Mesendoderm (in vitro differentiated cells): ENCODE data around the gene CMYA5.

Experiments used
- DNase-seq: peaks from one replicate; pipeline ENCODE4 v3.0.0; 2013
- H2AK5ac ChIP-seq: 2 replicates; pipeline ENCODE4 v1.6.1; 2013; ENCODE audit warnings: low read length, inconsistent platforms
- H2BK120ac ChIP-seq: 2 replicates; pipeline ENCODE4 v1.6.1; 2013; ENCODE audit warnings: low read depth, mild to moderate bottlenecking, low read length, moderate library complexity, mixed read lengths
- H2BK15ac ChIP-seq: replicated peaks from 2 replicates; pipeline ENCODE4 v1.6.1; 2013; ENCODE audit warnings: low read depth, mild to moderate bottlenecking, moderate library complexity
- H2BK5ac ChIP-seq: 2 replicates; pipeline ENCODE4 v1.6.1; 2013; ENCODE audit warnings: low read length, inconsistent platforms
- H3K18ac ChIP-seq: 2 replicates; pipeline ENCODE4 v1.6.1; 2013; ENCODE audit warnings: mild to moderate bottlenecking, low read length, mixed read lengths
- H3K23ac ChIP-seq: one replicate; pipeline ENCODE4 v1.6.1; 2013; ENCODE audit warnings: low read length
- H3K27ac ChIP-seq: 2 replicates; pipeline ENCODE4 v1.5.1; 2013; ENCODE audit warnings: low read depth, mild to moderate bottlenecking, inconsistent platforms, low read length, moderate library complexity
- H3K27me3 ChIP-seq: 2 replicates; pipeline ENCODE4 v1.6.1; 2013; ENCODE audit warnings: low read length, control low read depth, mild to moderate bottlenecking, inconsistent platforms; ENCODE audit not compliant: insufficient read depth, poor library complexity
- H3K36me3 ChIP-seq: 2 replicates; pipeline ENCODE4 v1.6.1; 2013; ENCODE audit warnings: low read length, inconsistent platforms; ENCODE audit not compliant: control insufficient read depth, insufficient read depth
- H3K4ac ChIP-seq: one replicate; pipeline ENCODE4 v1.6.1; 2013; ENCODE audit warnings: low read depth, mild to moderate bottlenecking, low read length, moderate library complexity
- H3K4me1 ChIP-seq: 2 replicates; pipeline ENCODE4 v1.6.1; 2013; ENCODE audit warnings: low read depth, low read length, inconsistent platforms; ENCODE audit not compliant: control insufficient read depth
- H3K4me2 ChIP-seq: 2 replicates; pipeline ENCODE4 v1.6.1; 2013; ENCODE audit warnings: low read length
- H3K4me3 ChIP-seq: 2 replicates; pipeline ENCODE4 v1.5.1; 2013; ENCODE audit warnings: mild to moderate bottlenecking, low read length
- H3K56ac ChIP-seq: one replicate; pipeline ENCODE4 v1.6.1; 2013; ENCODE audit warnings: low read length
- H3K79me1 ChIP-seq: 2 replicates; pipeline ENCODE4 v1.6.1; 2013; ENCODE audit warnings: low read length, inconsistent platforms
- H3K79me2 ChIP-seq: 2 replicates; pipeline ENCODE4 v1.6.1; 2013; ENCODE audit warnings: mild to moderate bottlenecking, low read length; ENCODE audit not compliant: control insufficient read depth, insufficient read depth
- H3K9ac ChIP-seq: 2 replicates; pipeline ENCODE4 v1.6.1; 2013; ENCODE audit warnings: low read length, inconsistent platforms
- H4K5ac ChIP-seq: one replicate; pipeline ENCODE4 v1.6.1; 2013; ENCODE audit warnings: low read length
- H4K8ac ChIP-seq: one replicate; pipeline ENCODE4 v1.6.1; 2013; ENCODE audit warnings: low read depth, mild to moderate bottlenecking, control low read depth, low read length, moderate library complexity
- WGBS: extraction: QIAGEN DNeasy Blood & Tissue Kit; methylation state at CpG from one replicate; pipeline ENCODE4 v1.1.7; 2013; ENCODE audit warnings: low lambda C conversion rate, missing lambda C conversion rate; ENCODE audit not compliant: insufficient coverage; ENCODE audit errors: extremely low coverage; 5-methylcytosine and 5-hydroxymethylcytosine counted together

CMYA5 gene

GRCh38 chr5:79800979-79801827, 111.6 kb downstream of the CMYA5 start:
- Histone ChIP-seq H3K18ac (no peak overlapping the region), H3K36me3 (no peaks in the 10 kb centered on the region), H2BK5ac (no peak overlapping the region), H3K23ac (no peak overlapping the region), H3K4me3 (no peak overlapping the region), H3K4me2 (no peak overlapping the region), H3K56ac (no peak overlapping the region), H3K9ac (no peak overlapping the region), H2BK120ac (no peak overlapping the region), H2BK15ac (no peak overlapping the region), H3K4ac (no peak overlapping the region), H3K27me3 (no peaks in the 10 kb centered on the region), H4K8ac (no peak overlapping the region), H2AK5ac (no peak overlapping the region), H3K27ac (no peak overlapping the region), H3K4me1 (peaks cover 3% of the 10 kb centered on the region), H3K79me1 (no peaks in the 10 kb centered on the region), H4K5ac (no peak overlapping the region), H3K79me2 (no peaks in the 10 kb centered on the region)
- no peak for DNase-seq
- no CpG with 5 or more reads among the region's 8 CpGs for WGBS

- Histone ChIP-seq H3K18ac (no peak overlapping the region), H3K4ac (no peak overlapping the region), H2BK15ac (no peak overlapping the region), H3K36me3 (no peaks in the 10 kb centered on the region), H4K8ac (no peak overlapping the region), H3K27me3 (no peaks in the 10 kb centered on the region), H3K23ac (no peak overlapping the region), H3K56ac (no peak overlapping the region), H4K5ac (no peak overlapping the region), H3K79me1 (no peaks in the 10 kb centered on the region), H3K27ac (no peak overlapping the region), H2AK5ac (no peak overlapping the region), H2BK5ac (no peak overlapping the region), H3K79me2 (no peaks in the 10 kb centered on the region), H3K4me1 (peaks cover 3% of the 10 kb centered on the region), H3K4me3 (no peak overlapping the region), H3K9ac (no peak overlapping the region), H2BK120ac (no peak overlapping the region), H3K4me2 (no peak overlapping the region)
- no peak for DNase-seq
- WGBS, result no CpG with 5 or more reads among the region's 1 CpG
Measured at GRCh38 chr5:79802406-79802805, 112.8 kb downstream of the CMYA5 start.

DNA sequence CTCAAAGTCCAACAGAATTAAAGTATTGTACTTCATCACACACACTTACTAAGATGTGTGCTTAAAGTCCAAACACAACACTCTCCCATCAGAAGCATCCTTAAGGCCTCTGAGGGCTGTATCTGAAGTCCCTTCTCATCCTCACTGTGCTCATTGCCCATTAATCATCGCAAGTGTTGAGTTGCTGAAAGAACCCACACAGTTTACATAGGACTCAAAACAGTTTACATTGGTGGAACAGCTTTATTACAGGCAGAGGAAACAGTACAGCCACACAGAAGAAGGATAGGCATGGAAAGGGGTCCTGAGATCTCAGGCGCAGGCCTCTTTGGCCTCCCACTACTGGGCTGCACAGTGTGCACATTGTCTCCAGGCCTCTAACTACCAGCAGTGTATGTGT, 113.4 kb downstream of the CMYA5 start:
- Histone ChIP-seq H2BK15ac (no peak overlapping the region), H3K4ac (no peak overlapping the region), H3K4me3 (no peak overlapping the region), H2AK5ac (no peak overlapping the region), H3K27ac (no peak overlapping the region), H3K79me1 (no peaks in the 10 kb centered on the region), H4K5ac (no peak overlapping the region), H3K23ac (no peak overlapping the region), H4K8ac (no peak overlapping the region), H2BK5ac (no peak overlapping the region), H3K56ac (no peak overlapping the region), H3K27me3 (no peaks in the 10 kb centered on the region), H3K36me3 (no peaks in the 10 kb centered on the region), H2BK120ac (no peak overlapping the region), H3K9ac (no peak overlapping the region), H3K79me2 (no peaks in the 10 kb centered on the region), H3K4me1 (no peaks in the 10 kb centered on the region), H3K4me2 (no peak overlapping the region), H3K18ac (no peak overlapping the region)
- no peak for DNase-seq
- no CpG with 5 or more reads among the region's 2 CpGs for WGBS

DNA sequence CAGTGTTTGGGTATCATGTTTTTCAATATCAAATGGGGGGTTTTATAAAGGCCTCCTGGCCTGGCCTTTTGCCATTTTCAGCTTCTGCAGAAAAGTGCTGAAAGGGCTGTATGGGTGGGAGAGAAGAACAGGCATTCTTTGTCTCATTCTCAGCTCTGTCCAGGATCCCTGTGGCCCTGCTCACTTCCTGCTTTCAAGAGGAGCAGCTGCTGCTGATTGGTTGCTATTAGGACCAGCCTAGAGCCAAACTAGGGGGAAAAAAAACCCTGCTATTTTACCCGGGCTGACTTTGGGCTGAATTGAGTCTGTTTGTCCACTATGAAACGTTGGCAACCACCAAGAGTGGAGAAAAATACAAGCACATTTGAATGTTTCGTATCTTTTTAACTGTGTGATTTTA, 117.1 kb downstream of the CMYA5 start:
- Histone ChIP-seq H3K27ac (no peak overlapping the region), H3K79me1 (no peaks in the 10 kb centered on the region), H2BK5ac (no peak overlapping the region), H2BK120ac (no peak overlapping the region), H3K4me3 (no peak overlapping the region), H3K18ac (no peak overlapping the region), H3K27me3 (no peaks in the 10 kb centered on the region), H3K79me2 (no peaks in the 10 kb centered on the region), H3K4me2 (no peak overlapping the region), H3K23ac (no peak overlapping the region), H4K5ac (no peak overlapping the region), H2AK5ac (no peak overlapping the region), H3K4ac (no peak overlapping the region), H4K8ac (no peak overlapping the region), H3K36me3 (no peaks in the 10 kb centered on the region), H3K56ac (no peak overlapping the region), H2BK15ac (no peak overlapping the region), H3K9ac (no peak overlapping the region), H3K4me1 (no peaks in the 10 kb centered on the region)
- DNase-seq, result peak; percentile 26
- WGBS, result no CpG with 5 or more reads among the region's 3 CpGs

DNA sequence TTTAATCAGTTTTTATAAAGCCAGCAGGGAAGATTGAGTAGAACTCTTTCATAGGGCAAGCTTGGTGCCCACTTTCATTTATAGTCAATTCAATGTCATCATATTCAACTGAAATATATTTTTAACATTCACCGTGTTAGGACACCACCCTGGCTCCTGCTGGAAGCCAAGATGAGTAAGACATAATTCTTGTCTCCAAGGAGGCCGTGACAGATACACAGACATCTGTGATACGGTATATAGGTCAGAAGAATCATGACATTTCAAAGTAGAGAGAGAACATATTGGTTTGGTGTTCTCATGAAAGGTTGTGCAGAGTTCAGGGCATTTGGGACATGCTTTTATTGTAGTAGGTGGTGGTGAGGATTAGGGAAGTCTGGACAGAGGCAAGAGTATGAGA, 120.1 kb downstream of the CMYA5 start:
- Histone ChIP-seq H3K56ac (no peak overlapping the region), H2BK120ac (no peak overlapping the region), H3K4me3 (no peak overlapping the region), H3K4me1 (no peaks in the 10 kb centered on the region), H2BK5ac (no peak overlapping the region), H4K8ac (peak overlapping the region; percentile 5), H3K27ac (no peak overlapping the region), H3K4me2 (no peak overlapping the region), H3K23ac (no peak overlapping the region), H3K18ac (no peak overlapping the region), H3K27me3 (no peaks in the 10 kb centered on the region), H2AK5ac (no peak overlapping the region), H3K4ac (no peak overlapping the region), H4K5ac (no peak overlapping the region), H3K79me1 (no peaks in the 10 kb centered on the region), H3K9ac (no peak overlapping the region), H2BK15ac (no peak overlapping the region), H3K79me2 (no peaks in the 10 kb centered on the region), H3K36me3 (no peaks in the 10 kb centered on the region)
- WGBS, result no CpG with 5 or more reads among the region's 3 CpGs
- DNase-seq, result no peak

DNA sequence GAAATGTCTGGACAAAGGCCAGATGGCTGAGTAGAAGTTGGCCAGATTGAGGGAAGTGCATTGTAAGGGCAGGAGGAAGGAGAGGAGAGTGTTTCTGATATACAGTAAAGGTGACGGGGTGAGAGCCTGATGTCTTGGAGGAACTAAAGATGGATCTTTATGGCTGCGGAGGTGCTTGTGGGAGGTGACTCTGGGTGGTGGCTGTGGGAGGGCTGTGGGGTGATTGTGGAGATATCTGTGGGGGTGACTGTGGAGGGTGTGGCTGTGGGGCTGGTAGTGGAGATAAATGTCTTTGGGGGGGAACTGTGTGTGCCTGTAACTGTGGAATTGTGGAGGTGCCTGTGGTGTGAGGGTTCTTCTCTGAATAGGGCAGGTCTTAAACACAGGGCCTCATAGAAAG, 121.4 kb downstream of the CMYA5 start:
- Histone ChIP-seq H2BK120ac (no peak overlapping the region), H3K4me3 (no peak overlapping the region), H4K8ac (no peak overlapping the region), H3K27ac (no peak overlapping the region), H3K9ac (no peak overlapping the region), H3K4me1 (no peaks in the 10 kb centered on the region), H2BK5ac (no peak overlapping the region), H3K4me2 (no peak overlapping the region), H2BK15ac (no peak overlapping the region), H3K56ac (no peak overlapping the region), H3K27me3 (no peaks in the 10 kb centered on the region), H3K23ac (no peak overlapping the region), H4K5ac (no peak overlapping the region), H3K18ac (no peak overlapping the region), H3K4ac (no peak overlapping the region), H3K36me3 (no peaks in the 10 kb centered on the region), H2AK5ac (no peak overlapping the region), H3K79me1 (no peaks in the 10 kb centered on the region), H3K79me2 (no peaks in the 10 kb centered on the region)
- DNase-seq, result no peak
- WGBS, result no CpG with 5 or more reads among the region's 2 CpGs
